PC-9 (cell line): Measurements from ENCODE around the gene DIAPH2. TPM values are rescaled to one million over a fixed set of nuclear protein-coding genes. Genes with fewer than 3 reads are reported as not detected.

Source experiments
- BruUV-seq: library from RNA; stranded (reverse); fragments of 400-500 nt; replicated peaks from 2 replicates; lab custom pipeline; 2021; lab: Mats Ljungman, UMichigan
- CTCF ChIA-PET: fragments of 300-600 bp; sonication (Branson Sonifier 250); formaldehyde crosslinking; loops from one replicate; lab custom pipeline; 2022; ENCODE audit warnings: antibody characterized with exemption; lab: Charles Lee
- POLR2A ChIA-PET: fragments of 300-600 bp; sonication (Branson Sonifier 250); formaldehyde crosslinking; loops from one replicate; lab custom pipeline; 2022; ENCODE audit warnings: antibody characterized with exemption; ENCODE audit not compliant: unreplicated experiment; lab: Charles Lee
- DNase-seq, 2 experiments: peaks; one replicate each; pipeline versions ENCODE4 v3.0.0 to v3.0.0-alpha.2; 2015 to 2022; ENCODE audit warnings: mixed read lengths in 1 of 2
- H2AFZ ChIP-seq: fragments of 200-600 bp; sonication (generic); 2 replicates; pipeline ENCODE4 v1.8.1; 2017; ENCODE audit warnings: antibody characterized with exemption
- H3F3A ChIP-seq: fragments of 200-600 bp; sonication (generic); 2 replicates; pipeline ENCODE4 v1.8.1; 2017; ENCODE audit warnings: antibody characterized with exemption, mild to moderate bottlenecking, low read depth; ENCODE audit not compliant: insufficient read depth
- H3K27ac ChIP-seq: fragments of 200-600 bp; sonication (generic); 2 replicates; pipeline ENCODE4 v1.6.1; 2016; ENCODE audit warnings: mixed run types
- H3K27me3 ChIP-seq: fragments of 200-600 bp; sonication (generic); 2 replicates; pipeline ENCODE4 v1.6.1; 2016; ENCODE audit warnings: low read depth, mixed run types; ENCODE audit not compliant: insufficient read depth
- H3K36me3 ChIP-seq: fragments of 200-600 bp; sonication (generic); 2 replicates; pipeline ENCODE4 v1.6.1; 2016; ENCODE audit warnings: low read depth, mixed run types
- H3K4me1 ChIP-seq: fragments of 200-600 bp; sonication (generic); replicated peaks from 2 replicates; pipeline ENCODE4 v1.6.1; 2016; ENCODE audit warnings: mixed run types; ENCODE audit not compliant: insufficient read depth
- H3K4me2 ChIP-seq: fragments of 200-600 bp; sonication (generic); 2 replicates; pipeline ENCODE4 v1.6.1; 2017; ENCODE audit warnings: mixed run types
- H3K4me3 ChIP-seq: fragments of 200-600 bp; sonication (generic); 2 replicates; pipeline ENCODE4 v1.6.1; 2016; ENCODE audit warnings: mixed run types
- H3K79me2 ChIP-seq: fragments of 200-600 bp; sonication (generic); 2 replicates; pipeline ENCODE4 v1.6.1; 2017; ENCODE audit warnings: low read depth, mixed run types
- H3K9me2 ChIP-seq: fragments of 200-600 bp; sonication (generic); 2 replicates; pipeline ENCODE4 v1.8.1; 2017; ENCODE audit warnings: mild to moderate bottlenecking; ENCODE audit not compliant: insufficient read depth
- H3K9me3 ChIP-seq: fragments of 200-600 bp; sonication (generic); 2 replicates; pipeline ENCODE4 v1.8.1; 2016; ENCODE audit warnings: low read depth; ENCODE audit not compliant: insufficient read depth
- H4K20me1 ChIP-seq: fragments of 200-600 bp; sonication (generic); 2 replicates; pipeline ENCODE4 v1.8.1; 2017; ENCODE audit not compliant: insufficient read depth
- CTCF ChIP-seq: fragments of 200-600 bp; sonication (generic); conservative IDR thresholded peaks from 2 replicates; pipeline ENCODE4 v1.6.1; 2017; ENCODE audit warnings: mixed run types, antibody characterized with exemption, mild to moderate bottlenecking, moderate library complexity
- EZH2 ChIP-seq: fragments of 200-600 bp; sonication (generic); IDR thresholded peaks from 2 replicates; pipeline ENCODE4 v1.8.0; 2017; ENCODE audit warnings: antibody characterized with exemption, low read depth
- intact Hi-C: fragments of 100-400 bp; cut with micrococcal nuclease; formaldehyde crosslinking; loops from one replicate; pipeline ENCODE4 v1.10.0; 2022; ENCODE audit not compliant: unreplicated experiment
- total RNA-seq: library from RNA; stranded (reverse); gene quantifications from 2 replicates; pipeline ENCODE4 v1.2.3, GENCODE V29; 2021

The DIAPH2 gene
- total RNA-seq, 1 experiment from 2014 or later, result 12.0 TPM

GRCh38 chrX:97471071-97471470 is 786.4 kb downstream of the DIAPH2 start:
- Histone ChIP-seq H3K9me3 (no peaks in the 10 kb centered on the region), H3K36me3 (no peaks in the 10 kb centered on the region), H3K79me2 (no peaks in the 10 kb centered on the region), H3K4me1 (no peaks in the 10 kb centered on the region), H3K27ac (no peak overlapping the region), H3K4me2 (no peak overlapping the region), H3K9me2 (no peaks in the 10 kb centered on the region), H3K4me3 (no peak overlapping the region), H2AFZ (no peak overlapping the region), H4K20me1 (no peaks in the 10 kb centered on the region), H3K27me3 (no peaks in the 10 kb centered on the region), H3F3A (no peaks in the 10 kb centered on the region)
- intact Hi-C loops, result no loop called here
- ChIA-PET CTCF (no interaction called here), POLR2A (no interaction called here)
- BruUV-seq, result no TSS peak
- no peak for TF ChIP-seq CTCF
- no peak for TF ChIP-seq EZH2
- DNase-seq, result no peak

GRCh38 chrX:97474933-97475332 is 790.3 kb downstream of the DIAPH2 start:
- Histone ChIP-seq H3K9me3 (no peaks in the 10 kb centered on the region), H3K27ac (no peak overlapping the region), H4K20me1 (no peaks in the 10 kb centered on the region), H2AFZ (no peak overlapping the region), H3F3A (no peaks in the 10 kb centered on the region), H3K4me1 (no peaks in the 10 kb centered on the region), H3K27me3 (no peaks in the 10 kb centered on the region), H3K79me2 (no peaks in the 10 kb centered on the region), H3K4me3 (no peak overlapping the region), H3K36me3 (no peaks in the 10 kb centered on the region), H3K4me2 (no peak overlapping the region), H3K9me2 (no peaks in the 10 kb centered on the region)
- DNase-seq, result no peak
- POLR2A ChIA-PET, result no interaction called here
- intact Hi-C loops, result no loop called here
- CTCF ChIA-PET, result no interaction called here
- TF ChIP-seq EZH2 (no peak), CTCF (no peak)
- no TSS peak for BruUV-seq

GRCh38 chrX:97479106-97479890 is 794.7 kb downstream of the DIAPH2 start:
- CTCF ChIA-PET, result no interaction called here
- no peaks in the 10 kb centered on the region for H3K9me3 ChIP-seq
- intact Hi-C loops, result no loop called here
- no TSS peak for BruUV-seq
- DNase-seq, result no peak
- H4K20me1 ChIP-seq, result no peaks in the 10 kb centered on the region
- H3K79me2 ChIP-seq, result no peaks in the 10 kb centered on the region
- H2AFZ ChIP-seq, result no peak overlapping the region
- no peaks in the 10 kb centered on the region for H3F3A ChIP-seq
- H3K4me2 ChIP-seq, result no peak overlapping the region
- POLR2A ChIA-PET, result no interaction called here
- no peaks in the 10 kb centered on the region for H3K27me3 ChIP-seq
- no peak overlapping the region for H3K27ac ChIP-seq
- no peak for TF ChIP-seq CTCF
- TF ChIP-seq EZH2, result no peak
- peaks cover 16% of the 10 kb centered on the region for H3K4me1 ChIP-seq
- no peaks in the 10 kb centered on the region for H3K9me2 ChIP-seq
- no peak overlapping the region for H3K4me3 ChIP-seq
- no peaks in the 10 kb centered on the region for H3K36me3 ChIP-seq
